HepG2 (cell line): ENCODE results near the gene MIEF2. TPM values are rescaled to one million over a fixed set of nuclear protein-coding genes. Genes with fewer than 3 reads are reported as not detected.

ENCODE experiments used
- CBX2 ChIP-seq, 2 experiments: fragments of 200-600 bp in 1 of 2; sonication (generic); formaldehyde crosslinking in 1 of 2; IDR thresholded peaks; 2 replicates each; pipeline versions ENCODE4 v1.7.0 to v1.8.1; 2018 to 2022; ENCODE audit warnings: low read depth in 2 of 2, low read length in 1 of 2, mild to moderate bottlenecking in 1 of 2, missing genetic modification reagents in 1 of 2
- DDIT3 ChIP-seq: sonication (generic); formaldehyde crosslinking; IDR thresholded peaks from 2 replicates; pipeline ENCODE4 v1.4.0; 2020; ENCODE audit warnings: mild to moderate bottlenecking, missing genetic modification reagents
- FLYWCH1 ChIP-seq: sonication (generic); formaldehyde crosslinking; IDR thresholded peaks from 2 replicates; pipeline ENCODE4 v1.8.1; 2023; ENCODE audit warnings: mild to moderate bottlenecking, missing genetic modification reagents
- HNRNPH1 ChIP-seq: fragments of 200-400 bp; formaldehyde crosslinking; optimal IDR thresholded peaks from 2 replicates; pipeline ENCODE3; 2017; ENCODE audit warnings: mild to moderate bottlenecking, low read depth, low read length
- HOXA9 ChIP-seq: sonication (generic); formaldehyde crosslinking; IDR thresholded peaks from 2 replicates; pipeline ENCODE4 v1.8.1; 2022; ENCODE audit warnings: missing genetic modification reagents, mild to moderate bottlenecking, moderate library complexity, borderline replicate concordance
- PRDM10 ChIP-seq: sonication (generic); formaldehyde crosslinking; IDR thresholded peaks from 2 replicates; pipeline ENCODE4 v1.4.0; 2020; ENCODE audit warnings: low read depth, missing genetic modification reagents
- RFXAP ChIP-seq: sonication (generic); formaldehyde crosslinking; IDR thresholded peaks from 2 replicates; pipeline ENCODE4 v1.4.0; 2020; ENCODE audit warnings: missing genetic modification reagents, borderline replicate concordance
- RXRB ChIP-seq: IDR thresholded peaks from 2 replicates; pipeline ENCODE4 v1.6.1; 2016; ENCODE audit warnings: borderline replicate concordance, missing genetic modification reagents, missing compliant biosample characterization
- SRSF4 ChIP-seq: fragments of 200-400 bp; formaldehyde crosslinking; IDR thresholded peaks from one replicate; pipeline ENCODE4 v1.6.1; 2018; ENCODE audit warnings: mild to moderate bottlenecking, low read depth, low read length, moderate library complexity; ENCODE audit not compliant: poor library complexity, severe bottlenecking
- SSRP1 ChIP-seq: IDR thresholded peaks from 2 replicates; pipeline ENCODE4 v1.6.1; 2016; ENCODE audit warnings: control low read depth
- TBL1XR1 ChIP-seq: fragments of 150-350 bp; IDR thresholded peaks from 2 replicates; pipeline ENCODE4 v1.6.1; 2014; ENCODE audit warnings: borderline replicate concordance, low read length; ENCODE audit not compliant: partially characterized antibody
- TSC22D2 ChIP-seq: sonication (generic); formaldehyde crosslinking; IDR thresholded peaks from 2 replicates; pipeline ENCODE4 v1.5.1; 2020; ENCODE audit warnings: missing genetic modification reagents, mild to moderate bottlenecking, borderline replicate concordance
- ZFAT ChIP-seq: sonication (generic); formaldehyde crosslinking; conservative IDR thresholded peaks from 2 replicates; pipeline ENCODE4 v1.8.1; 2023; ENCODE audit warnings: missing genetic modification reagents, inconsistent platforms
- ZFYVE20 ChIP-seq: sonication (generic); formaldehyde crosslinking; IDR thresholded peaks from 2 replicates; pipeline ENCODE4 v1.8.0; 2023; ENCODE audit warnings: low read depth, mild to moderate bottlenecking, moderate library complexity, missing genetic modification reagents, borderline replicate concordance
- ZNF124 ChIP-seq: sonication (generic); formaldehyde crosslinking; IDR thresholded peaks from 2 replicates; pipeline ENCODE4 v1.4.0; 2020; ENCODE audit warnings: missing genetic modification reagents
- ZNF207 ChIP-seq: fragments of 450-650 bp; IDR thresholded peaks from 2 replicates; pipeline ENCODE4 v1.6.1; 2016; ENCODE audit warnings: antibody characterized with exemption, borderline replicate concordance
- ZNF317 ChIP-seq: sonication (generic); formaldehyde crosslinking; IDR thresholded peaks from 2 replicates; pipeline ENCODE4 v1.5.0; 2020; ENCODE audit warnings: mild to moderate bottlenecking, missing genetic modification reagents
- ZNF530 ChIP-seq: sonication (generic); formaldehyde crosslinking; IDR thresholded peaks from 2 replicates; pipeline ENCODE4 v1.5.0; 2020; ENCODE audit warnings: low read depth, mild to moderate bottlenecking, missing genetic modification reagents
- ZNF614 ChIP-seq: IDR thresholded peaks from 2 replicates; pipeline ENCODE4 v1.6.1; 2018; ENCODE audit warnings: missing biosample characterization, missing genetic modification reagents, inconsistent platforms, borderline replicate concordance
- ZNF644 ChIP-seq: IDR thresholded peaks from 2 replicates; pipeline ENCODE4 v1.6.1; 2016; ENCODE audit warnings: low read depth
- ZNF674 ChIP-seq: sonication (generic); formaldehyde crosslinking; IDR thresholded peaks from 2 replicates; pipeline ENCODE4 v1.5.0; 2020; ENCODE audit warnings: low read depth, mild to moderate bottlenecking, missing genetic modification reagents
- ZNF775 ChIP-seq: sonication (generic); formaldehyde crosslinking; IDR thresholded peaks from 2 replicates; pipeline ENCODE4 v1.4.0; 2020; ENCODE audit warnings: missing genetic modification reagents, mild to moderate bottlenecking, moderate library complexity, borderline replicate concordance
- polyA plus RNA-seq, 8 experiments: library from polyadenylated mRNA; depleted of rRNA in 3 of 8; stranded (reverse) in 7 of 8; unstranded in 1 of 8; fragments of >200 nt; fragmentation: Illumina TruSeq in 4 of 8; extraction: Trizol in 4 of 8; gene quantifications; 2 replicates each; pipeline versions ENCODE4 v1.2.1 to v1.2.3, GENCODE V29; 2011 to 2016; ENCODE audit warnings: low read depth in 4 of 8, missing spikeins in 1 of 8, mixed read lengths in 1 of 8; ENCODE audit not compliant: insufficient read depth in 1 of 8
- total RNA-seq, 5 experiments: library from RNA; depleted of rRNA; stranded (reverse); fragments of >200 nt; fragmentation: Illumina TruSeq; extraction: Trizol; gene quantifications; 2 replicates each; pipeline ENCODE4 v1.2.3, GENCODE V29; 2016; ENCODE audit warnings: low read depth in 1 of 5
- TF ChIP-seq, protein P1 (sequence below): sonication (generic); formaldehyde crosslinking; IDR thresholded peaks from 2 replicates; pipeline ENCODE4 v1.5.0; 2020; ENCODE audit warnings: missing genetic modification reagents
- TF ChIP-seq, protein P2 (sequence below): IDR thresholded peaks from 2 replicates; pipeline ENCODE4 v1.6.1; 2018; ENCODE audit warnings: missing genetic modification reagents, mild to moderate bottlenecking, missing compliant biosample characterization

MIEF2 gene
- total and polyA plus RNA-seq, 2 of the 13 experiments (the other 11 are each of a cell fraction or from before 2014, with no cell fraction given), result 6.0 to 8.0 TPM

DNA sequence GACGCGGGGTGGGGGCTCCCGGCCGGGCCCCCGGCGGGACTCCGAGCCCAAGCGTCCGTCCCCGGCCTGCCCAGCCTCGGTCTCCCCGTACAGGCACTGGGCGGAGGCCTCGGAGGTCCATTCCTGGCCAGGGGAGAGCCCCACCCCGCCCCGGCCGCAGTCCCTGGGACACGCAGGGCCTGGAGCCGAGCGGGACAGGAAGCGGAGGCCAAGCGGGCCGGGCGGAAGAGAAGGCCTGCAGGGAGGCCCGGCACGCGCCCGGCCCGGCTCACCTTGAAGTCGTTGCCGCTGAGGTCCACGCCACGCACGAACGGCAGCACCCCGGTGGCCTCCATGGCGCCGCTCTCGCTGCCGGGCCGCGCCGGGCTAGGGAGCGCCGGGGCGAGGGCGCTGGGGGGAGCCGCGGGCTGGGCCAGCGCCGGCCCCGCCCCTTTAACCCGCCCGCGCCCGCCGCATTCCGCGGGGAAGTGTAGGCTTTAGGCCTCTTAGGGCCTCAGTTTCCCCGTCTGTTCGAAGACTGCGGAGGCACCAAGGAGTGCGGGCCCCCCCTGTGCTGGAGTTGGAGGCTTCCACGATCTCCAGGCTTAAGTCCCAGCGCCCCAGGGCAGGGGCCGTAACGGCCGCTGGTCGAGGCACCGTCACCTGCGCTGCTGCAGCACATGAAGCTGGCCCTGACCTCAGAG lies 2.0 kb upstream of the MIEF2 start, which contains the start of gene FLII (continued):
- TF ChIP-seq PRDM10, result no peak; the same call in 1 of the 2 replicates
- no peak for TF ChIP-seq TBL1XR1
- no peak for TF ChIP-seq ZNF124
- peak; percentile 31; the same call in 1 of the 2 replicates for TF ChIP-seq HOXA9
- no peak for TF ChIP-seq ZNF644 (CRISPR knock-in tag)
- TF ChIP-seq ZFAT (CRISPR knock-in tag), result no peak
- no peak for TF ChIP-seq ZNF317 (CRISPR knock-in tag)
- TF ChIP-seq ZNF775 (CRISPR knock-in tag), result no peak
- no peak for TF ChIP-seq ZNF614 (CRISPR knock-in tag)
- peak; percentile 66; the same call in 1 of the 2 replicates for TF ChIP-seq RFXAP (CRISPR knock-in tag)
- no peak for TF ChIP-seq ZNF530
- TF ChIP-seq SRSF4, result no peak
- TF ChIP-seq FLYWCH1, result no peak
- TF ChIP-seq, protein P1, sequence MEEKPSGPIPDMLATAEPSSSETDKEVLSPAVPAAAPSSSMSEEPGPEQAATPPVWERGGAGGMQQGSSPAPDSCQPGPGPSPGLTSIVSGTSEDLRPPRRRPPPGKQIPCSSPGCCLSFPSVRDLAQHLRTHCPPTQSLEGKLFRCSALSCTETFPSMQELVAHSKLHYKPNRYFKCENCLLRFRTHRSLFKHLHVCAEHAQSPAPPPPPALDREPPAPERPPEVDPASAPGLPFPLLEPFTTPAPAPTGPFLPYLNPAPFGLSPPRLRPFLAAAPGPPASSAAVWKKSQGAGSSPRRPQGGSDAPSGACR, result 0 out of 2 replicates have a peak, but pooled peaks have one; percentile 78
- no peak for TF ChIP-seq DDIT3 (CRISPR knock-in tag)
- no peak for TF ChIP-seq CBX2 (IDR thresholded peaks at IDR 0.05; ENCODE audit: low read depth, low read length)
- TF ChIP-seq CBX2 (CRISPR knock-in tag; IDR thresholded peaks at IDR 0.05; ENCODE audit: low read depth), result no peak
- no peak for TF ChIP-seq ZFYVE20 (CRISPR knock-in tag)
- no peak for TF ChIP-seq ZNF207
- no peak for TF ChIP-seq ZNF674 (CRISPR knock-in tag)
- TF ChIP-seq, protein P2, sequence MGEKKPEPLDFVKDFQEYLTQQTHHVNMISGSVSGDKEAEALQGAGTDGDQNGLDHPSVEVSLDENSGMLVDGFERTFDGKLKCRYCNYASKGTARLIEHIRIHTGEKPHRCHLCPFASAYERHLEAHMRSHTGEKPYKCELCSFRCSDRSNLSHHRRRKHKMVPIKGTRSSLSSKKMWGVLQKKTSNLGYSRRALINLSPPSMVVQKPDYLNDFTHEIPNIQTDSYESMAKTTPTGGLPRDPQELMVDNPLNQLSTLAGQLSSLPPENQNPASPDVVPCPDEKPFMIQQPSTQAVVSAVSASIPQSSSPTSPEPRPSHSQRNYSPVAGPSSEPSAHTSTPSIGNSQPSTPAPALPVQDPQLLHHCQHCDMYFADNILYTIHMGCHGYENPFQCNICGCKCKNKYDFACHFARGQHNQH (CRISPR knock-in tag), result no peak
- no peak for TF ChIP-seq HNRNPH1
- TF ChIP-seq TSC22D2 (CRISPR knock-in tag), result 0 out of 2 replicates have a peak, but pooled peaks have one; percentile 25
- TF ChIP-seq RXRB (CRISPR knock-in tag), result no peak; the same call in 1 of the 2 replicates
- TF ChIP-seq SSRP1 (CRISPR knock-in tag), result no peak
